Measurements from ENCODE around the gene SATB2.

DNA sequence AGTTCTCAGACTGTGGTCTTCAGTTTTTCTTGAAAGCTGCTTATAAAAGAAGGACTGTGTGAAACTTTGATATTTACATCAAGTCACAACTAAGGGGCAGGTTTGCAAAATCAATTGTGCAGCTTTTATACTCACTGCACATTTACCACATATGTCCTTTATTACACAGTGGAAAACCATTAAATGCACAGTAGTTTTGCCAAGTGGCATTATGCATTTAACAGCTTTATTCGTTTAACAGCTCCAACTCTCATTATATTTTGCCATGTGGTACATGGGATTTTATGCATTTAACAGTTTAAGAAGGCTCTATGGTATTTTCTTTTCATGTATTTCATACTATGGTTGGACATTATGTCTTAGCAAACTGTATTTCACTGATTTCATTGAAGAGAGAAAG, 135.6 kb downstream of the SATB2 start:
- TF ChIP-seq, protein P1, sequence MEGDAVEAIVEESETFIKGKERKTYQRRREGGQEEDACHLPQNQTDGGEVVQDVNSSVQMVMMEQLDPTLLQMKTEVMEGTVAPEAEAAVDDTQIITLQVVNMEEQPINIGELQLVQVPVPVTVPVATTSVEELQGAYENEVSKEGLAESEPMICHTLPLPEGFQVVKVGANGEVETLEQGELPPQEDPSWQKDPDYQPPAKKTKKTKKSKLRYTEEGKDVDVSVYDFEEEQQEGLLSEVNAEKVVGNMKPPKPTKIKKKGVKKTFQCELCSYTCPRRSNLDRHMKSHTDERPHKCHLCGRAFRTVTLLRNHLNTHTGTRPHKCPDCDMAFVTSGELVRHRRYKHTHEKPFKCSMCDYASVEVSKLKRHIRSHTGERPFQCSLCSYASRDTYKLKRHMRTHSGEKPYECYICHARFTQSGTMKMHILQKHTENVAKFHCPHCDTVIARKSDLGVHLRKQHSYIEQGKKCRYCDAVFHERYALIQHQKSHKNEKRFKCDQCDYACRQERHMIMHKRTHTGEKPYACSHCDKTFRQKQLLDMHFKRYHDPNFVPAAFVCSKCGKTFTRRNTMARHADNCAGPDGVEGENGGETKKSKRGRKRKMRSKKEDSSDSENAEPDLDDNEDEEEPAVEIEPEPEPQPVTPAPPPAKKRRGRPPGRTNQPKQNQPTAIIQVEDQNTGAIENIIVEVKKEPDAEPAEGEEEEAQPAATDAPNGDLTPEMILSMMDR (conservative IDR thresholded peaks at IDR 0.05) = no peak
- TF ChIP-seq ZFX (IDR thresholded peaks at IDR 0.05) = no peak

All from C4-2B (cell line).